A549 treated with GW870086 at 1 μM for 4 hours (cell line): ENCODE measurements around the gene RUNDC1. TPM values are rescaled to one million over a fixed set of nuclear protein-coding genes. Genes with fewer than 3 reads are reported as not detected.

Source experiments
- total RNA-seq: library from RNA; stranded (reverse); fragments of 200-300 nt; extraction: Qiagen RNA extraction; gene quantifications from 5 replicates; pipeline ENCODE4 v1.2.3, GENCODE V29; 2022; ENCODE audit warnings: low read depth

The RUNDC1 gene
- total RNA-seq, result 20.6 to 23.0 TPM (median 22.1 TPM) in 5 replicates

DNA sequence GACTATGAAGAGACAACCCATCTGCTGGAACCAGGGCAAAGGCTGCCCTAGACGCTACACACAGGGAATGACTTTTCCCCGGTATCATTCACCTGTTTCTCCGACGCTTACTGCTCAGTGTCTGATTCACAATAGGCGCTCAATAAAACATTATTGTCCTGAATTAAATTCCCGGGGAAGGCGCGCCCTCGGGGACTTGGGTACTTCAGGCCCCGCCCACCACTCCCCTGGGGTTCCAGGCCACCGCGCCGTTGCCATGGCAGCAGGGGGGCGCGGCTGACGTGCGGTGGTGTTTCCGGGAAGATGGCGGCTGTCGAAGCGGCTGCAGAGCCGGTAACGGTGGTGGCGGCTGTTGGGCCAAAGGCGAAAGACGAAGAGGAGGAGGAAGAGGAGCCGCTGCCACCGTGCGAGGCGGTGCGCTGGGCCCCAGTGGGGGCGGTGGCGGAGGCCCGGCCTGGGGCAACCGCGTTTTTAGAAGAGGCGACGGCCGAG, at the start of gene RUNDC1:
Gene RUNDC1 (plus strand): TSS at position 292 of the 492 bp plus-strand sequence. CDS start 12 bp downstream, at position 304.

DNA sequence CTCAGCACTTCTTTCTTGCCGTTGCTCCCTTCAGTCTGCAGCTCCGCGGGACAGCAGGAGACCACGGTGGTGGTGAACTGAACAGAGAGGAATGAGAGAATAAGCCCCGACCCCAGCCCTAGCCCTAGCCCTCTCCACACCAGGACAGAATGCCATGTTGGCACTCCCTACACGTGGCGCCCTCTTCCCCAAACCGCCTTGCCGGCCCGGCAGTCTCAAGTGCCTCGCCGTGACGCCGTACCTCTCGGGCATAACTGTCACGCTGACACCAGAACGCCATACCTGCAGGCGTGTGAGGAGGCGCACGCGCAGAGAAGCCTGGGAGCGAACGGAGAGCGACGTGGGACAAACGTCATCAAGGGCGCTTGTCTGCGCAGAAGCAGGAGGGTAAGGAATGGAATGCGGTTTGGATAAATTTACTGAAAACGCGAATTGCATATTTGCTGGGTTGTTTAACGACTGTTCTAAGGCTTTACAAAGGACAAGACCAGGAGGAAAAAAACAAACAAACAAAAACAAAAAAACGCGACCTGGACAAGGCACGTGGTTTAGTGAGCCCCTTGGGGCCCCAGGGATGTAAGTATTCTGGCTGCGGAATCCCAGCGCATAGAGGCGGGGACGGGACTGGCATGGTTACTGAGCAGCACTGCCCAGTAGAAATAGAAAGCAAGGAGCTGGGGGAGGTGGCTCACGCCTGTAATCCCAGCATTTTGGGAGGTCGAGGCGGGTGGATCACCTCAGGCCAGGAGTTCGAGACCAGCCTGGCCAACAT, 16.0 kb upstream of the RUNDC1 start, which contains the start of gene AARSD1:
Gene AARSD1 (minus strand): TSS at position 294 of the 772 bp plus-strand sequence. CDS start 14 bp downstream, at position 280.

DNA sequence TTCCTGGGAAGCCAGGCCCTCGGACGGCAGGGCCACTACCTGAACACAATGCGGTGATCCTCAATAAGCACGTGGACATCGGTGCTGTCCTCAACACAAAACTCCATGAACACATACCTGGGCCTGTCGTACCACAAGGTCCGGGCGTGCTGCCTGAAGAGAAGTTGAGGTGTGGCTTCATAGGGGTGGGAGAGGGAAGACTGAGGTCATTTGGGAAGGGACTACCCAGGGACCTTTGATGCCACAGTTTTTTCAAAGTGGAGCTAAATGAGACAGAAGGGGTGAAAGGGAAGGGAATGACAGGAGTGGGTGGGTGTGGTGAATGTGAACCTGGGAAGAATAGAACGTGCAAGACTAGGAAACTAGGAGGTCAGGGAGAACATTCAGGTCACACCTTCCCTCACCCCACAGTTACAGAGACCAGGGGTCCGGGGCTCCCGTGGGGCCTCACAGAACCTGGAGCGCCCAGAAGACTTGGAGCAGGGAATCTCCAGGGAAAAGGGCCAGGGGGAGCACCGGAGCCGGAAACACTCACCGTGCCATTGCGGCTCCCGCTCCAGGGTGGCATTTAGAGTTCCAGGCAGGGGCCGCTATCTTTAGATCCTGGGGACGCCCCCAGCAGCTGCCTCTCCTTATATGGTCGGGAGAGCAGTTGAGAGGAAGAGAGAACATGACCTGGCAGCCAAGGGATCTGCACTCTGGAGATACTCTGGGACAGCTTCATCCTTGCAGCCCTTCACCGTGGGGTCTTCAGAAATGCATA, 673 bp upstream of the RUNDC1 start, which contains the start of gene PTGES3L:
Gene PTGES3L (minus strand): TSS at position 570 of the 763 bp plus-strand sequence. CDS start 27 bp downstream, at position 543.

DNA sequence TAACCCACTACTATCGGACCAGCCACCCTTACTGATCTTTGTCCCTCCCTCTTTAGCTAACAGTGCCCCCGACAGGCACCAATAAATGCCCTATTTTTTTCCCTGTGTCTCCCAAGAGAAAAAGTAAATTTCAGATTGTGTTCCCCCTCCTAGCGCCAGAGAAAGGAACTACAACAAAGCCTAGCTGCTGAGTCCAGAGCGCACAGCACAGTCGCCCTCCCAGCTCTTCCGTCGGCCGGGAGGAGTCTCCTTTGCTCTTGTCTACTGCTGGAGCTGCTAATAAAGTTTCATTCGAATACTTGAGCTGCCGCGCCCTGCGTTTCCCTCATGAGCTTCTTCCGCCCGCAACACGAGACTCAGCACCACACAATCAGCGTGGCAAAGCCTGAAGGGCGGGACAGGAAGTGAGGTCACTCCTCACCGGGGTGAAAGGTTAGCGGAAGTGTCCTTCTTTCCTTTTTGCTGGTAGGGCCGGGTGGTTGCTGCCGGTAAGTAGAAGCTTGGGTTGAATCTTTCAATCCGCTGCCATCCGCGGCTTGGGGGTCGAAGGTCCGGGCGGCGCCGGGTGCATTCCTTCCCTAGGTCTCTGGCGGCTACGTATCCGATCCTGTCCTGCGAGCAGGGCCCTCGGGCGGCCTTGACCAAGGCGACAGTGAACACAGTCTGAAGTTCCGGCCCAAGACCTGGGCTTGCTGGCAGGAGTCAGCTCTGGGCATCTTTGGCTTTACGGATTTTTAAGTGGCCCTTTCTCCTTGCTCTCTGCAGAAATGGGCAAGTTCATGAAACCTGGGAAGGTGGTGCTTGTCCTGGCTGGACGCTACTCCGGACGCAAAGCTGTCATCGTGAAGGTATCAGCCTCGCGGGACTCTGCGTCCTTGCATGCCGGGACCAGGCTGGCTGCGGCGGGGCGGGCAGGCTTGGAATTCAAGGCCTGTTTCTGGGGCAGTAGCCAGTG, 17.9 kb downstream of the RUNDC1 start, which contains the start of gene RPL27:
Gene RPL27 (plus strand): TSS at position 436 of the 955 bp plus-strand sequence. CDS start 332 bp downstream, at position 768.

DNA sequence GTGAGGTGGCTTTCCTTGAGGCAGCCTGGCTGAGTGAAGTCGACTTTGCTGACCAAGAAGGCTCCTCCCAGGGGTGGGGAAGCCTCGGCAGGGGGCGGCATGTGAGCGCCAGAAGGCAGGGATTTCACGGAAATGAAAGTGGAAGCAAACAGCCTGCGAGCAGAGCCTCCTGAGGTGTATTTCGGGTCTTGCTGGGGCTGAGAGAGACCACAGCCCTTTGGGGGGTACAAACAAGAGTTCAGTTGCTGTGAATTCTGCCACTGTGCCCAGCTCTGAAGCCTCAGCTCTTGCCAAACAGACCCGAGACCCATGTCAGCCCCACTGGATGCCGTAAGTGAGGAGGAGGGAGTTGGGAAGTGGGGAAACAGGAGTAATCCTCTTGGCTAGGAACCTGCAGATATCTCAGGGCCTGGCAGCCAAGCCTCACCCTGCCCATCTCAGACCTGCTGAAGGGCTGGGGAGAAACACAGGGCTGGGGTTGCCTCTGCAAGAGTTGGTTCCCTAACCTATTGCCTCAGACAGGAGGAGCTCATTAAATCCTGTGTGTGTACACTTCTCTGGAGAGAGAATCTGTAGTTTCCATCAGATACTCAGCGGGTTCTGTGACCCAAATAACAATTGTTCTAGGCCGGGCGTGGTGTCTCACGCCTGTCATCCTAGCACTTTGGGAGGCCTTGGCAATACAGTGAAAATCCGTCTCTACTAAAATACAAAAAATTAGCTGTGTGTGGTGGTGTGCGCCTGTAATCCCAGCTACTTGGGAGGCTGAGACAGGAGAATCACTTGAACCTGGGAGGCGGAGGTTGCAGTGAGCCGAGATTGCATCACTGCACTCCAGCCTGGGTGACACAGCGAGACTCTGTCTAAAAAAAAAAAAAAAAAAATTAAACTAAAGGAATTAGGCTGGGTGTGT, 26.5 kb downstream of the RUNDC1 start, which contains the start of gene IFI35:
Gene IFI35 (plus strand): TSS at position 146 of the 913 bp plus-strand sequence. CDS start 164 bp downstream, at position 310.

DNA sequence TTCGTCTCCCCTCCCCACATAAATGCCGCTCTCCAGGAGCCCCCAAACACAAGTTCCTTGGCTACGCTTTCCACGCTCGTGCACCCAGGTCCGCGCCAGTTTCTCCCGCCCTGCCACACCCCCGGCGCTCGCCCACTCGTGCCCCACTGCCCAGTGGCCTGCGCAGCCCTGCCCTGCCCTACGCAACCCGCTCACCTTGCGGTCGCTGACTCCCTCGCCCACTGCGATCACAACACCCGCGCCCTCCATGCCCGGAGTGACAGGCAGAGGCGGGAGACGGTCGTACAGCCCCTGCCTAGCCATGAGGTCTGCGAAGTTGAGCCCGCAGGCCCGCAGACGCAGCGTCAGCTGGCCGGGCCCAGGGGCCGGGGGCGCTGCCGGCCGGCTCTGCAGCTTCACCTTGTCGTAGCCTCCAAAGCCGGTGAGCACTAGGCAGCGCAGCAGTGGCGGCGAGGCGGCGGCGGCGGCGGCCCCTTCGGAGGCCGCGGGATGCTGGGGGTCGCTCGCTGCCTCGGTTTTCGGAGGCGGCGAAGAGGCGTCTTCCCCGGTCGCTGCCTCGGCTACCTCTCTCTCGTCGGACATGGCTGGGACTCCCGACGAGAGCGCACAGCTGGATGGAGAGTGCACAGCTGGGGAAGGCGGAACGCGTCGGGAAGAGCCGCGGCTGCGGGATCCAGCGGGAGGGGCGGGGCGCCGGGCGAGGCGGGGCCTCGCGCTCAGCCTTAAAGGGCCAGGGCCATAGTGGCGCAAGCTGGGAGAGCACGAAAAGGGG, 41.6 kb downstream of the RUNDC1 start, which contains the start of gene VAT1:
Gene VAT1 (minus strand): TSS at position 645 of the 772 bp plus-strand sequence. CDS start 63 bp downstream, at position 582.

DNA sequence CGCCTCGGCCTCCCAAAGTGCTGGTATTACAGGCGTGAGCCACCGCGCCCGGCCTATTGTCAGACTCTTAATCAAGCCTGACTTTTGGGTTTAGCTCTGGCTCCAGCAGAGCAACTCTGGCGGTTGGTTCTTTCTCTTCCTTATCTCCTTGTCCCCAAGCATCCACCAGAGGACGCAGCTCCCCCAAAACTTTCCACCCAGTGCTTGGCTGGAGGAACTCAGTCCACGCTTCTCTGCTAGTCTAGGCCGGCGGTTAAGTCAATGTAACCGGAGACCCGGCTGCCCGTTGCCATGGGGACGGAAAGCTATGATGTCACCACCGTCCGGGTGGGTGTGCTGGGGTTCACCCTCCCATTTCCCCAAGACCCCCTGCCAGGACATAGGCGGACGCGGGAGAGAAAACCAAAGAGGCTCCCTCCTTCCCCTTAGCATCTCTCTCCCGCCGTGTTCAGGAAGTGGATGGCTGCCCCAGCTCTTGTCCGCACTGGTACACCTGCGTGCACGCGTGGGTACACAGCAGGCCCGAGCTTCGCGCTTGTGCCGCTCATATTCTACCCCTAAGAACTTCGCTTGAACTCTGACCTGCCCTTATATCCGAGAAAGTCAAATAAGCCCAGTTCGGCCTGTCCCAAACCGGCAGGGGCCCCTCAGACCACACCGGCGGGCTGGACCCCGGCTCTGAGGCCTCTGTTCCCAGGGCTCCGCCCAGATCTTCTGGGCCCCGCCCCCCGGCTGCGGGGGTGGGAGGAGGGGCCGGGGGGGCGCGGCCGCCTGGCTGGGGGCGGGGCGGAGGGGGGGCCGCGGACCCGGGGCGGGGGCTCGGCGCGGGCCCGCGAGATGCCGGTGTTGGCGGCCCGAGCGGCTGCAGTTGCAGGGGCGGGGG, 44.3 kb downstream of the RUNDC1 start, which contains the start of gene RND2:
Gene RND2 (plus strand): TSS at position 825 of the 883 bp plus-strand sequence. CDS start 117 bp downstream, outside the sequence.

Other genes with a start within 250 kb of the RUNDC1 start
- gene EZH1, start 235.5 kb upstream of the RUNDC1 start, total RNA-seq, result 9.2 to 11.7 TPM (median 10.5 TPM) in 5 replicates
- gene RAMP2, start 219.3 kb upstream of the RUNDC1 start, total RNA-seq, result 0.65 to 1.7 TPM (median 1.4 TPM) in 5 replicates
- 121 to 129 TPM (median 125 TPM) in 5 replicates for gene VPS25, start 207.1 kb upstream of the RUNDC1 start, total RNA-seq
- 0.90 to 1.1 TPM (median 1.0 TPM) in 5 replicates for gene WNK4, start 200.0 kb upstream of the RUNDC1 start, total RNA-seq
- 125 to 149 TPM (median 135 TPM) in 5 replicates for gene COA3, start 181.9 kb upstream of the RUNDC1 start, total RNA-seq
- gene CNTD1, start 181.7 kb upstream of the RUNDC1 start, total RNA-seq, result 0.05 to 0.08 TPM (median 0.06 TPM) in 3 of 5 replicates, not detected in the others
- gene BECN1, start 156.3 kb upstream of the RUNDC1 start, total RNA-seq, result 76.1 to 101 TPM (median 78.7 TPM) in 5 replicates
- 225 to 285 TPM (median 238 TPM) in 5 replicates for gene PSME3, start 147.2 kb upstream of the RUNDC1 start, total RNA-seq
- gene AOC2, start 136.0 kb upstream of the RUNDC1 start, total RNA-seq, result 1.8 to 2.3 TPM (median 1.9 TPM) in 5 replicates
- 1.1 to 2.2 TPM (median 1.4 TPM) in 5 replicates for gene AOC3, start 129.4 kb upstream of the RUNDC1 start, total RNA-seq
- gene G6PC1, start 79.8 kb upstream of the RUNDC1 start, total RNA-seq, result not detected in 5 replicates
- 53.8 to 58.0 TPM (median 57.6 TPM) in 5 replicates for gene AARSD1, start 16.1 kb upstream of the RUNDC1 start, total RNA-seq
- 0.73 to 2.0 TPM (median 1.0 TPM) in 5 replicates for gene PTGES3L, start 485 bp upstream of the RUNDC1 start, total RNA-seq
- gene RPL27, start 17.9 kb downstream of the RUNDC1 start, total RNA-seq, result 2,973 to 3,984 TPM (median 3,050 TPM) in 5 replicates
- gene IFI35, start 26.2 kb downstream of the RUNDC1 start, total RNA-seq, result 18.2 to 21.6 TPM (median 18.9 TPM) in 5 replicates
- 211 to 235 TPM (median 231 TPM) in 5 replicates for gene VAT1, start 41.8 kb downstream of the RUNDC1 start, total RNA-seq
- gene RND2, start 44.7 kb downstream of the RUNDC1 start, total RNA-seq, result 0.07 to 0.29 TPM (median 0.17 TPM) in 5 replicates
- 21.8 to 26.1 TPM (median 23.4 TPM) in 5 replicates for gene BRCA1, start 144.8 kb downstream of the RUNDC1 start, total RNA-seq
- gene NBR1, start 190.6 kb downstream of the RUNDC1 start, total RNA-seq, result 29.1 to 41.6 TPM (median 39.5 TPM) in 5 replicates
- 0.77 to 1.5 TPM (median 0.94 TPM) in 5 replicates for gene TMEM106A, start 231.3 kb downstream of the RUNDC1 start, total RNA-seq
- gene CCDC200, start 248.1 kb downstream of the RUNDC1 start, total RNA-seq, result not detected in 5 replicates